ENCODE data around the gene DMAP1.

DNA sequence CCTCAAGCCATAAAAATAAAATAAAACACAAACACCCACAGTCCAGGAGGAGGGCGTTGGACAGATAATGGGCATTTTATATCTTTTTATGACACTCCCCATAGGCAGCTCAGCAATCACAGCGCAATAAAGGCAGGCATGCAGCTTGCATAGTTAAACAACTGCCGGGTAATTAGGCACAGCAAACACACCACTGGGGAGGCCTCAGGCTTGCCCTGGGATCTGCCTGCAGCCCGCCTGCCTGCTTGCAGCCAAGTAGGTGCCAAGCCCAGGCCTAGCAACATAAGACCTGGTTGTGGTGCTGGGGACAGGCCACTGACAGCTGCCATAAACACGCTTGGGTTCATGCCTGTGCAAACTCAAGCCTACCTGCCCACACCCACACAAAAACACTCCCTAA lies 54.2 kb downstream of the DMAP1 start:
- no peak for TF ChIP-seq EGR1 (IDR thresholded peaks at IDR 0.05)
- TF ChIP-seq CEBPB (IDR thresholded peaks at IDR 0.05): no peak
- TF ChIP-seq RAD21 (IDR thresholded peaks at IDR 0.05; ENCODE audit: low read depth): no peak
- TF ChIP-seq YY1 (IDR thresholded peaks at IDR 0.05; ENCODE audit: low read depth): no peak
- TF ChIP-seq, protein P1, sequence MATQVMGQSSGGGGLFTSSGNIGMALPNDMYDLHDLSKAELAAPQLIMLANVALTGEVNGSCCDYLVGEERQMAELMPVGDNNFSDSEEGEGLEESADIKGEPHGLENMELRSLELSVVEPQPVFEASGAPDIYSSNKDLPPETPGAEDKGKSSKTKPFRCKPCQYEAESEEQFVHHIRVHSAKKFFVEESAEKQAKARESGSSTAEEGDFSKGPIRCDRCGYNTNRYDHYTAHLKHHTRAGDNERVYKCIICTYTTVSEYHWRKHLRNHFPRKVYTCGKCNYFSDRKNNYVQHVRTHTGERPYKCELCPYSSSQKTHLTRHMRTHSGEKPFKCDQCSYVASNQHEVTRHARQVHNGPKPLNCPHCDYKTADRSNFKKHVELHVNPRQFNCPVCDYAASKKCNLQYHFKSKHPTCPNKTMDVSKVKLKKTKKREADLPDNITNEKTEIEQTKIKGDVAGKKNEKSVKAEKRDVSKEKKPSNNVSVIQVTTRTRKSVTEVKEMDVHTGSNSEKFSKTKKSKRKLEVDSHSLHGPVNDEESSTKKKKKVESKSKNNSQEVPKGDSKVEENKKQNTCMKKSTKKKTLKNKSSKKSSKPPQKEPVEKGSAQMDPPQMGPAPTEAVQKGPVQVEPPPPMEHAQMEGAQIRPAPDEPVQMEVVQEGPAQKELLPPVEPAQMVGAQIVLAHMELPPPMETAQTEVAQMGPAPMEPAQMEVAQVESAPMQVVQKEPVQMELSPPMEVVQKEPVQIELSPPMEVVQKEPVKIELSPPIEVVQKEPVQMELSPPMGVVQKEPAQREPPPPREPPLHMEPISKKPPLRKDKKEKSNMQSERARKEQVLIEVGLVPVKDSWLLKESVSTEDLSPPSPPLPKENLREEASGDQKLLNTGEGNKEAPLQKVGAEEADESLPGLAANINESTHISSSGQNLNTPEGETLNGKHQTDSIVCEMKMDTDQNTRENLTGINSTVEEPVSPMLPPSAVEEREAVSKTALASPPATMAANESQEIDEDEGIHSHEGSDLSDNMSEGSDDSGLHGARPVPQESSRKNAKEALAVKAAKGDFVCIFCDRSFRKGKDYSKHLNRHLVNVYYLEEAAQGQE (IDR thresholded peaks at IDR 0.05; ENCODE audit: low read depth): no peak
- TF ChIP-seq EP300 (IDR thresholded peaks at IDR 0.05; ENCODE audit: borderline replicate concordance): no peak
- no peak for TF ChIP-seq CREB1 (IDR thresholded peaks at IDR 0.05; ENCODE audit: low read depth)
